HG02884 (cell line): Measurements from ENCODE around the gene FAAH.

Experiments used
- ATAC-seq: cut with Tn5 transposase; IDR thresholded peaks from one replicate; pipeline ENCODE4 v1.9.1; 2021; ENCODE audit warnings: mild to moderate bottlenecking, moderate library complexity; ENCODE audit not compliant: unreplicated experiment

FAAH gene

GRCh38 chr1:46449223-46450159 lies 55.4 kb downstream of the FAAH start:
- ATAC-seq, result no peak

GRCh38 chr1:46450160-46450517 lies 56.0 kb downstream of the FAAH start:
- no peak for ATAC-seq

- ATAC-seq, result no peak
These were observed 58.1 kb downstream of the FAAH start for GRCh38 chr1:46451948-46452930.

- ATAC-seq, result no peak
These were observed 58.8 kb downstream of the FAAH start for GRCh38 chr1:46452931-46453325.

GRCh38 chr1:46453449-46453848 lies 59.3 kb downstream of the FAAH start:
- no peak for ATAC-seq

- no peak for ATAC-seq
These were observed 61.8 kb downstream of the FAAH start for GRCh38 chr1:46455951-46456350.

- ATAC-seq, result no peak
These were observed 62.4 kb downstream of the FAAH start for GRCh38 chr1:46456411-46456963.

GRCh38 chr1:46457178-46457577 lies 63.1 kb downstream of the FAAH start:
- ATAC-seq, result no peak

GRCh38 chr1:46458190-46458589 lies 64.1 kb downstream of the FAAH start:
- ATAC-seq, result no peak

GRCh38 chr1:46458846-46459245 lies 64.7 kb downstream of the FAAH start:
- no peak for ATAC-seq

GRCh38 chr1:46459315-46459714 lies 65.2 kb downstream of the FAAH start:
- ATAC-seq, result no peak

GRCh38 chr1:46461017-46461808 lies 67.1 kb downstream of the FAAH start:
- ATAC-seq, result no peak

GRCh38 chr1:46461809-46462448 lies 67.8 kb downstream of the FAAH start:
- no peak for ATAC-seq
